SJSA1 (cell line): ENCODE results near the gene UPF3A. TPM values are rescaled to one million over a fixed set of nuclear protein-coding genes. Genes with fewer than 3 reads are reported as not detected.

Experiments
- DNase-seq, 2 experiments: peaks; one replicate each; pipeline ENCODE4 v3.0.0-alpha.2; 2015 to 2020; ENCODE audit warnings: low spot score in 2 of 2, low read depth in 1 of 2
- H3K27ac ChIP-seq: fragments of 250-450 bp; sonication (Bioruptor Pico); 2 replicates; pipeline ENCODE4 v1.5.1; 2020; ENCODE audit warnings: mild to moderate bottlenecking, moderate library complexity
- H3K27me3 ChIP-seq: fragments of 250-450 bp; sonication (Bioruptor Pico); replicated peaks from 2 replicates; pipeline ENCODE4 v1.5.1; 2020; ENCODE audit warnings: mild to moderate bottlenecking, moderate library complexity
- H3K36me3 ChIP-seq: fragments of 250-450 bp; sonication (Bioruptor Pico); 2 replicates; pipeline ENCODE4 v1.5.1; 2020; ENCODE audit warnings: mild to moderate bottlenecking
- H3K4me1 ChIP-seq: fragments of 250-450 bp; sonication (Bioruptor Pico); replicated peaks from 2 replicates; pipeline ENCODE4 v1.6.1; 2021; ENCODE audit warnings: mild to moderate bottlenecking
- H3K4me3 ChIP-seq: fragments of 250-450 bp; sonication (Bioruptor Pico); 2 replicates; pipeline ENCODE4 v1.5.1; 2020; ENCODE audit warnings: mild to moderate bottlenecking
- H3K9me3 ChIP-seq: fragments of 250-450 bp; sonication (Bioruptor Pico); replicated peaks from 2 replicates; pipeline ENCODE4 v1.5.1; 2020; ENCODE audit warnings: mild to moderate bottlenecking
- total RNA-seq: library from RNA; depleted of rRNA; stranded (reverse); fragments of >200 nt; shearing (Covaris generic); gene quantifications from 2 replicates; pipeline ENCODE4 v1.2.3, GENCODE V29; 2014

Gene UPF3A
- total RNA-seq, 1 experiment from 2014 or later, result 35.2 TPM

- H3K36me3 ChIP-seq, result peaks cover 46% of the 10 kb centered on the region
- no peak overlapping the region for H3K27ac ChIP-seq
- H3K27me3 ChIP-seq, result no peaks in the 10 kb centered on the region
- no peak for DNase-seq
- H3K4me1 ChIP-seq, result peaks cover 7% of the 10 kb centered on the region
- H3K4me3 ChIP-seq, result no peak overlapping the region
- no peaks in the 10 kb centered on the region for H3K9me3 ChIP-seq
These were observed 6.1 kb upstream of the UPF3A start for GRCh38 chr13:114275304-114275703.

- H3K27me3 ChIP-seq, result no peaks in the 10 kb centered on the region
- peaks cover 40% of the 10 kb centered on the region for H3K36me3 ChIP-seq
- no peak for DNase-seq
- H3K4me3 ChIP-seq, result no peak overlapping the region
- H3K9me3 ChIP-seq, result no peaks in the 10 kb centered on the region
- H3K27ac ChIP-seq, result no peak overlapping the region
- peaks cover 14% of the 10 kb centered on the region for H3K4me1 ChIP-seq
These were observed 2.3 kb upstream of the UPF3A start for GRCh38 chr13:114279146-114279545.

GRCh38 chr13:114279758-114280355, 1.5 kb upstream of the UPF3A start:
- DNase-seq, result no peak
- Histone ChIP-seq H3K9me3 (no peaks in the 10 kb centered on the region), H3K4me3 (no peak overlapping the region), H3K36me3 (peaks cover 47% of the 10 kb centered on the region), H3K27ac (peak overlapping the region; percentile 94), H3K4me1 (peaks cover 14% of the 10 kb centered on the region), H3K27me3 (no peaks in the 10 kb centered on the region)

GRCh38 chr13:114282041-114282670, 755 bp downstream of the UPF3A start:
- Histone ChIP-seq H3K4me1 (peaks cover 14% of the 10 kb centered on the region), H3K36me3 (peaks cover 54% of the 10 kb centered on the region), H3K27ac (peak overlapping the region; percentile 94), H3K4me3 (peak overlapping the region; percentile 95), H3K27me3 (no peaks in the 10 kb centered on the region), H3K9me3 (no peaks in the 10 kb centered on the region)
- DNase-seq, result peak; percentile 42 to 86

GRCh38 chr13:114283576-114283975, 2.2 kb downstream of the UPF3A start:
- no peak for DNase-seq
- Histone ChIP-seq H3K27me3 (no peaks in the 10 kb centered on the region), H3K27ac (no peak overlapping the region), H3K4me1 (peaks cover 14% of the 10 kb centered on the region), H3K4me3 (no peak overlapping the region), H3K36me3 (peaks cover 68% of the 10 kb centered on the region), H3K9me3 (no peaks in the 10 kb centered on the region)

- Histone ChIP-seq H3K36me3 (peaks cover 66% of the 10 kb centered on the region), H3K4me1 (peaks cover 13% of the 10 kb centered on the region), H3K4me3 (no peak overlapping the region), H3K27me3 (no peaks in the 10 kb centered on the region), H3K27ac (no peak overlapping the region), H3K9me3 (no peaks in the 10 kb centered on the region)
- DNase-seq, result no peak
These were observed 3.3 kb downstream of the UPF3A start for GRCh38 chr13:114284680-114285079.

- H3K27ac ChIP-seq, result no peak overlapping the region
- no peak for DNase-seq
These were observed 3.9 kb downstream of the UPF3A start for GRCh38 chr13:114285166-114285808.

GRCh38 chr13:114286808-114287207, 5.4 kb downstream of the UPF3A start:
- peaks cover 80% of the 10 kb centered on the region for H3K36me3 ChIP-seq
- no peak for DNase-seq
- no peaks in the 10 kb centered on the region for H3K27me3 ChIP-seq
- H3K9me3 ChIP-seq, result no peaks in the 10 kb centered on the region
- no peak overlapping the region for H3K27ac ChIP-seq
- no peaks in the 10 kb centered on the region for H3K4me1 ChIP-seq
- no peak overlapping the region for H3K4me3 ChIP-seq

More at GRCh38 chr13:114285166-114285808, 3.9 kb downstream of the UPF3A start:
- Histone ChIP-seq H3K27me3 (no peaks in the 10 kb centered on the region), H3K4me3 (no peak overlapping the region), H3K4me1 (peaks cover 7% of the 10 kb centered on the region), H3K36me3 (peaks cover 71% of the 10 kb centered on the region), H3K9me3 (no peaks in the 10 kb centered on the region)

- H3K9me3 ChIP-seq, result no peaks in the 10 kb centered on the region
- H3K27ac ChIP-seq, result no peak overlapping the region
- no peak overlapping the region for H3K4me3 ChIP-seq
- H3K36me3 ChIP-seq, result peaks cover 74% of the 10 kb centered on the region
- no peak for DNase-seq
- no peaks in the 10 kb centered on the region for H3K27me3 ChIP-seq
- H3K4me1 ChIP-seq, result no peaks in the 10 kb centered on the region
These were observed 6.8 kb downstream of the UPF3A start for GRCh38 chr13:114288157-114288591.

GRCh38 chr13:114296448-114296847, 15.0 kb downstream of the UPF3A start:
- no peak for DNase-seq
- Histone ChIP-seq H3K4me3 (no peak overlapping the region), H3K36me3 (peaks cover 57% of the 10 kb centered on the region), H3K4me1 (no peaks in the 10 kb centered on the region), H3K9me3 (no peaks in the 10 kb centered on the region), H3K27ac (no peak overlapping the region), H3K27me3 (no peaks in the 10 kb centered on the region)

GRCh38 chr13:114296902-114297301, 15.5 kb downstream of the UPF3A start:
- no peak for DNase-seq
- no peaks in the 10 kb centered on the region for H3K27me3 ChIP-seq
- H3K4me3 ChIP-seq, result no peak overlapping the region
- no peaks in the 10 kb centered on the region for H3K9me3 ChIP-seq
- H3K36me3 ChIP-seq, result peaks cover 59% of the 10 kb centered on the region
- H3K4me1 ChIP-seq, result no peaks in the 10 kb centered on the region
- no peak overlapping the region for H3K27ac ChIP-seq

- no peak for DNase-seq
- H3K27ac ChIP-seq, result no peak overlapping the region
- no peaks in the 10 kb centered on the region for H3K4me1 ChIP-seq
- H3K9me3 ChIP-seq, result no peaks in the 10 kb centered on the region
- H3K36me3 ChIP-seq, result peaks cover 70% of the 10 kb centered on the region
- H3K27me3 ChIP-seq, result no peaks in the 10 kb centered on the region
- no peak overlapping the region for H3K4me3 ChIP-seq
These were observed 17.5 kb downstream of the UPF3A start for GRCh38 chr13:114298866-114299265.

GRCh38 chr13:114299604-114300305, 18.4 kb downstream of the UPF3A start:
- DNase-seq, result no peak
- H3K36me3 ChIP-seq, result peaks cover 74% of the 10 kb centered on the region
- no peaks in the 10 kb centered on the region for H3K4me1 ChIP-seq
- H3K4me3 ChIP-seq, result no peak overlapping the region
- no peak overlapping the region for H3K27ac ChIP-seq
- H3K27me3 ChIP-seq, result no peaks in the 10 kb centered on the region
- no peaks in the 10 kb centered on the region for H3K9me3 ChIP-seq
